Ovary (tissue), 3 donors: Measurements from ENCODE around the gene SLC22A3.

Source experiments
- EP300 ChIP-seq: sonication (generic); formaldehyde crosslinking; IDR thresholded peaks from one replicate; pipeline ENCODE4 v1.6.1; 2017; ENCODE audit warnings: antibody characterized with exemption
- POLR2A ChIP-seq: fragments of 450-650 bp; IDR thresholded peaks from one replicate; pipeline ENCODE4 v1.6.1; 2017; ENCODE audit warnings: antibody characterized with exemption, mild to moderate bottlenecking, moderate library complexity
- TF ChIP-seq, protein P1 (sequence below), 3 donors: fragments of 450-650 bp in 2 of 3; fragments of 200-600 bp in 1 of 3; IDR thresholded peaks; one replicate each; pipeline versions ENCODE4 v1.5.1 to v1.8.0; 2016 to 2022; ENCODE audit warnings: antibody characterized with exemption in 3 of 3, mild to moderate bottlenecking in 1 of 3
- donor health status: DM: no; HTN: no; CAD: no.

DNA sequence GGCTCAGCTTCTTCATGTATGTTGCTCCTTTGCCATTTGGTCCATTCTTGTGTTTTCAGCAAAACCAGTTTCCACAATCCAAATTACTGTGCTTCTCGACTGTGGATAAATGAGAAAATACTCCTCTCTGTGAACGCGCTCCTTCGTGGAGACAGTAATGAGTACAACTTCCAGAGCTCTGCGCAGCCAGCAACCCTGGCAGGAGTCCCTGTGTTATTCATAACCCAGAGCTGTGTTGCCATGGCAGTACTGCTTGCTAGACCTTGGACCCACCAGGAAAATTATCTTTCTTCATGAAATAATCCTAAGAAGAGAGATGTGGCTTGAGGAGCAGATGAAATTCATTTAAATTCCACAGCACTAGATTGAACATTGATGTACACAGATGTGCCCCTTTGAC lies 73.7 kb downstream of the SLC22A3 start:
- TF ChIP-seq POLR2A (no peak), EP300 (no peak)
- TF ChIP-seq, protein P1, sequence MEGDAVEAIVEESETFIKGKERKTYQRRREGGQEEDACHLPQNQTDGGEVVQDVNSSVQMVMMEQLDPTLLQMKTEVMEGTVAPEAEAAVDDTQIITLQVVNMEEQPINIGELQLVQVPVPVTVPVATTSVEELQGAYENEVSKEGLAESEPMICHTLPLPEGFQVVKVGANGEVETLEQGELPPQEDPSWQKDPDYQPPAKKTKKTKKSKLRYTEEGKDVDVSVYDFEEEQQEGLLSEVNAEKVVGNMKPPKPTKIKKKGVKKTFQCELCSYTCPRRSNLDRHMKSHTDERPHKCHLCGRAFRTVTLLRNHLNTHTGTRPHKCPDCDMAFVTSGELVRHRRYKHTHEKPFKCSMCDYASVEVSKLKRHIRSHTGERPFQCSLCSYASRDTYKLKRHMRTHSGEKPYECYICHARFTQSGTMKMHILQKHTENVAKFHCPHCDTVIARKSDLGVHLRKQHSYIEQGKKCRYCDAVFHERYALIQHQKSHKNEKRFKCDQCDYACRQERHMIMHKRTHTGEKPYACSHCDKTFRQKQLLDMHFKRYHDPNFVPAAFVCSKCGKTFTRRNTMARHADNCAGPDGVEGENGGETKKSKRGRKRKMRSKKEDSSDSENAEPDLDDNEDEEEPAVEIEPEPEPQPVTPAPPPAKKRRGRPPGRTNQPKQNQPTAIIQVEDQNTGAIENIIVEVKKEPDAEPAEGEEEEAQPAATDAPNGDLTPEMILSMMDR (IDR thresholded peaks at IDR 0.05): no peak
